DMS79 treated with DMSO at 0.1 percent for 48 hours (cell line): ENCODE data around the gene BTG2.
"Not testable (repeated sequence)": the region's sequence is repeated elsewhere in the genome, so short reads cannot be mapped to it uniquely, and the experiment has no call there.

Source experiments
- DNase-seq: peaks from one replicate; lab custom pipeline; 2025; lab: John Stamatoyannopoulos, UW

Gene BTG2

DNA sequence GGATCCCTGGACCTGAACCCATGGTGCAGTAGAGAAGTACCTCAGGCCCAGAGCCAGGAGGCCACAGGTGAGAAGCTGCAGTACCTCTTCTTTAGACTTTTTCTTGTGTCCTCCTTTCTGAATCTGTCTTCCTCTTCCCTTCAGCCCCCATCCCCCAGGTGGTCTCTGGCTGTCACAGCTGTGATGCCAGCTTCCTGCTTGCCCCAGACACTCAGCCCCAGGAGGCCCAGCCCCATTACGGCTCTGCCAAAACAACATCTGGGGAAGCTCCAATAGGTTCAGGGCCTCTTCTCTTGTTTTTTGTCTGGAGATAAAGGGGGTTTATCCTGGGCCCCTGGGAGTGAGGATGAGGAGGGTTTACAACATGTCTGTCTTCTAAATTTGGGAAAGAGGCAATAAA, 9.5 kb upstream of the BTG2 start:
- DNase-seq, result no peak

DNA sequence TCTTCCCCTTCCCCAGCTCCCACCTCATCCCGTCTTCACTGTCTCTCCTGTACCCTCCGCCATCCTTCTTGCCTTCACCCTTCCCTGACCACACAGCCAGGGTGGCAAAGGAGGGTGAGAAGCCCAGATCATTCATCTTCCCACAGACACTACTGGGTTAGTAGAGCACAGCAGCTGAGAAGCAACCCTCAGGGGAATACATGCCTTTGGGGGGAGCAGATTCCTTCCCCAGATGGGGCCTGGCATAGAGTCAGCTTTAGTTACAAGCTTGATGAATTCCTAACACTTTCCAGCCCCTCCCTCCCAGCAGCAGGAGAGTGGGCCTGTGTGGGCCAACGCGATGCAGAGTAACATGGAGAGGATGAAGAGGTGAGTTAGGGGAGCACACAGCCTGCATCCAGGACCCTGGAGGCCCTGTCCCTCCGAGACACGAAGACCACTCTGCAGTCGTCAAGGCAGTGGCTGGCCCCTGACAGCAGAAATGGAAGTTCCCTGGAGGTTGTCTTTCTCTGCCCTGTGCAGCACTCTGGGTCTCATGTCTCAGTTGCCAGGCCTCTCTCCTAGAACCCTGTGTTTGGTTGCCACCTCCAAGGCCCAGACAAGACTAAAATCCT, 8.8 kb upstream of the BTG2 start:
- no peak for DNase-seq

DNA sequence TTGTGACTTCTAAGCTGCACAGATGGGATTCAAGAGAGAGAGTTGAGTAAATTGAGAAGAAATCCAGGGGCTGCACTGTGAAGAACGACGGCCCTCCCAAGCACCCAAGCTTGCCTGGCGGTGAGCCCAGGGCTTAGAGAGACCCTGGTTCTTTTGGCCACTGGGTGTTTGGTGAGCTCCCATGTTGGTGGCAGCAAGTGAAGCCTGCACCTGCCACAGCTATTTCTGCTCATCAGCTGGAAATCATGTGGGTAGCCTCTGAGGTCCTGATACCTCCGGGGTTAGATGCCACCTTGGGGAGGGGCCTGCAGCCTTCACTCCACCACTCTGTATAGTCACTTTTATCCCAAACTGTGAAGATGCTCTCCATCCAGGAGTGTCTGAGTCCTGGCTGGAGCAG, 6.2 kb upstream of the BTG2 start:
- DNase-seq, result no peak

DNA sequence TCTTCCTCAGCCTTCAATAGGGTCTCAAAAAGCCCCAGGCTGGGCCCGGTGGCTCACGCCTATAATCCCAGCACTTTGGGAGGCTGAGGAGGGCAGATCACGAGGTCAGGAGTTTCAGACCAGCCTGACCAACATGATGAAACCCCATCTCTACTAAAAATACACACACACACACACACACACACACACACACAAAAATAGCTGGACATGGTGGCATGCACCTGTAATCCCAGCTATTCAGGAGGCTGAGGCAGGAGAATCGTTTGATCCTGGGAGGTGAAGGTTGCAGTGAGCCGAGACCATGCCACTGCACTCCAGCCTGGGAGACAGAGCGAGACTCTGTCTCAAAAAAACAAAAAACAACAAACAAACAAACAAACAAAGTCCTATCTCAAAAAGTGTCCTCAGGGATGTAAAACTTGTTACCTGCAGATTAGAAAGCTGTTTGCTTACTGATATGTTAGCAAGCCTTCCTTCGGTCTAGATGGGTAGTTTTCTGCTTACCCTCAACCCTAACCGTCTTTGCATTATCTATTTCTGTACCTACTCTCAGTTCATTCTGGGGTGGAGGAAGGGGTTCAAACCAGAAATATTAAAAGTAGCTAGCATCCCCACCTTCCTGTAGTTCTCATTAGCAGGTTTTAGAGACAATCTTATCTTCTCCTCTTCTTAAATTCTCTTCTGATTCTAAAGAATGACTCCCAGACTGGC, 5.4 kb upstream of the BTG2 start:
- DNase-seq, result not testable (repeated sequence)

DNA sequence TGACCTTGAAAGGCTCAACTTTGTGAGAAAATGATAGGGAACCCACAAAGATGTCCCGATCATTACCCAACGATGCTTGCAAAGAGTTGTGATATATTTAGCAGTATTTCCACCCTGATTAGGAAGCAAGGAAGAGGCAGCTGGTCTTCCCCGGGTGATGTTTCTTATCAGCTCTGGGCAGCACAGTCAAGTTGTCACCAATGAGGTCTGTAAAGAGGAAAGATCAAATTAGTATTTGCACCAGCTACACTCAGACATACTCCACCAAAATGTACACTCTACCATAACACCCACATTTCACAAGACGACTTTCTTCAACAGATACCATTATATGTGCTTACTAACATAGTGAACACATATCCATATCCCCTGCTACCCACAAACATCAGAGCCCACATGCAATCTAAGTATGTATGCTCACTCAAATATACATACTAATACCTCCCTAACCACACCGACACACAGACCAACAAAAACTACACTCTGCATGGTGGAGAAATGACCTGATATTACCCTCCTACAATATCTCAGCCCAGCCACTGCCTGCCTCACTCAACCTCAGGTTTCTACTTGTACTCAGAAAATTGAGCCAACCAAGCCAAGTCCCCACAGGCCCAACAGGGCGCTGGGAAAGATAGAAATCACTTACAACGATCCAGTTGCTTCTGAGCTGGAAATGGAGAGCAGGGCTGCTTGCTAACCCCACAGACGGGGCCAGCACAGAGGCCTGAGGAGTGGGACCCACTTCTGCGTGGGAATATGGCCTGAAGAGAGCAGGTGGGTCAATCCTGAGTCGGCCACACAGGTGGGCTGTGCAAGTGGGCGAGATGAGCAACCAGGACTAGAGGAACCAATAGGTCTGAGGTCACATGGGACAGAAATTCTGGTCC, 4.6 kb upstream of the BTG2 start:
- no peak for DNase-seq

DNA sequence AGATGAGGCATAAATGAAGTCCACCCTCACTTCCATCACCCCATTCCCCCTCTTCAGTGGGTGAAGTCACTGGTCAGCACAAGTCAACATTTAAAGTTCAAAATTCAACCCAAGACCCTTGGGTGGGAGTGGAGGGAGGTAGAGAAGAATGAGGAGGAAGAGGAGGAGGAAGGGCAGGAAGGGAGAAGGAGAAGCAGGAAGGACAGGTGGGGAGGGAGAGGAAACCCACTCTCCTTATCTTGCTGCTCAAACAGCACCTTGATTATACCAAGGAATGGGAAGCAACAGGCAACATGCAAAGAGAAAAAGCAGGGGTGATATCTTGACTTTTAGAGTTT, 4.0 kb upstream of the BTG2 start:
- no peak for DNase-seq

DNA sequence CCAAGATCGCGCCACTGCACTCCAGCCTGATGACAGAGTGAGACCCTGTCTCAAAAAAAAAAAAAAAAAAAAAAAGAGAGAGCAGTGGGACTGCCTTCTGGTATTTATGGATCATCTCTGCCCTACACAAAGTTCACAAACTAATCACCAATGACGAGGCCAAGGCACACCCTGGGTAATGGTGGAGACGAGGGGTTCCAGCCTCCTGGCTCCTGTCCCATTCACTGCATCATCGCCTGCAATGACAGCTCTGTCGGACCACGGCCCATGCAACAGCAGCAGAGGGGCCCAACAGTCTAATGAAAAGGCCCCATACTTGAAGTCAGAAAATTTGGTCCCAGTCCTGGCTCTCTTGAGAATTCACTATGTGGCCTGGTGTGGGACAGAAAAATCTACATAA, 2.9 kb upstream of the BTG2 start:
- DNase-seq, result no peak

DNA sequence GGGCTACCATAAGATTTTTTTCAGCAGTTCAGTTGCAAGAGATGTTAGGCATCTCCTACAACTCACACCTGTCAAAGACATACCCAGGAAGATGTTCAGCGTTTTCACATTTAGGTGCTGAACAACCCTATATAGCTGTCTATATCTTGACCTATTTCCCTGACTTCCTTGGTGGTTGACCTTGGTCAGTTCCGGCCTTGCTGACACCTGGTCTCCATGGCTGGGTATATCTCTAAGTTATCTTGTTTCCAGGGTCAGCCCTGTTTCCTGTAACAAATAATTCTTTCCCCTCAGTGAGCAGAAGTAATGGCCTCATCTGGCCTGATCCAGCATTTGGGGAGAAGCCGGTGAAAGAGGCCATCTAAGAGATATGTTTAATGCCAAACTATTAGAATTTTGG, 2.4 kb upstream of the BTG2 start:
- DNase-seq, result no peak

DNA sequence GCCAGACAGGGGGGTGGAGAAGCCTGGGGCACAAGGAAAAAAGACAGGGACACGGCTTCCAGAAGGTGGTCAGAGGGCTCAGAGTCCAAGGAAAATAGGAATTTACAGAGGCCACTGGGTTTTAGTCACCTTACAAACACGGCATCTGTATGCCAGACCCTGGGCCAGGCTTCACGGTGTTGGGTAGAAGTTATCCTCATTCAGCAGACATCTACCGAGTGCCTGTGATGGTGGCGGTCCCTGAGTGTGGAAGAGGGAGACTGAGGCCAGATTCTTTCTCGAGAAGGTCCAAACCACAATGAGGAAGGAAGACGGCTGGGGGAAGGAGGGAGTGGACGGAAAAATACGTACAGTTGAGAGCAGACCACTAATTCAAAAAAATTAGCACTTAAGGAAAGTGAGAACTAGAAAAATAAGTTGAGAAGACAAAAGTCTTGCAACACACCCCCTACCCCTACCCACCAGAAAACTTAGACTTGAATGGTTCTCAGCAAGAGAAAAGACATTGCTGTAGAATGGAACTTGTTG, 864 bp upstream of the BTG2 start:
- no peak for DNase-seq

DNA sequence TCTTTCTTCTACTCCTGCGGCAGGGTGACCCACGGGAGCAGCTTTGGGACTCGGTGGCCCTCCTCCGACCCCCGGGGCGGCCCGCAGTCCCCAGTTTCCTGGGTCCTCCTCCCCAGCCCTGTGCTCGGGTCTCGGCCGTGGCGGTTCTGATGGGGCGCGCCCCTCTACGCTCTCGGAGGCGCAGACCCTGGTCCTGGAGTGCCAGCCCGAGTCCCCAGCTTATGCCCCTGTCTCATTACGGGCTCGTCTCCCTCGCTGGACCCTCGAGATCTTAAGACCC, 430 bp downstream of the BTG2 start:
- DNase-seq, result no peak

DNA sequence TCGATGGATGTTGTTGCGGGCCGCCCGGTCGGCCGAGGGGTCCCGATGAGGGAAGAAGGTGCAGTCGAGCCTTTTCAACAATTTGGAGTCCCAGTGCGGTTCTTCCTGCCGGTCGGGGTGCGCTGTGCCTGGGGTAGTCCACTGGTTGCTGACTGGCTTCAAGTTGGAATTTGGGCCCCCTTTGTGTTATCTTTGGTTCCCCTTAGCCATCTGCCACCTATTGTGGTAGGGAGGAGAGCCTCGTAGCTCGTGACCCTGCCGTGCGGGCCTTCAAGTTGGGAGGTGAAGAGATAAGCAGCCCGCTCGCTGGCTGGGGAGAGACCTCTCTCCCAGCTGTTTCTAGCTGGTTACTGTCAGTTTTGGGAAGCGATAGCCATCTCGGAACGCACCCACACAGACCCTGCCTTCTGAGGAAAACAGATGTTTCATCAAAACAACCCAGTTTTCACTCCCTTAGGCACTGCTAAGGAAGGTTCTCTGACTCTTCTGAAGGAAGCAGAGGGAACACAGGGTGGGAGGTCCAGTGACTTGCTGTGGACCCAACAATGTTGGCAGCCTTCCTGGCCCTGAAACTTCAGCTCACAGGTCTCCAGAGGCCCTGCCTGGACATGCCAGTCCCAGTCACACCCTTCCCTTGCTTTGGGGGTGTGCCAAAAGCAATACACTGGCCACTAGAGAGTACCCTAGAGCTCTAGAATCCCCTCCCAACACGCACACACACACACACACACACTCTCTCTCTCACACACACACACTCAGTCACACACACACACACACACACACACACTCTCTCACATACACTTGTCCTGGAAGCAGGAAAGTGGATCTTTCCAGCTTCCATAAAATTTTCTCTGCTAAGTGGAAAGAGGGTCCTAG, 1.0 kb downstream of the BTG2 start:
- peak; percentile 88 for DNase-seq

DNA sequence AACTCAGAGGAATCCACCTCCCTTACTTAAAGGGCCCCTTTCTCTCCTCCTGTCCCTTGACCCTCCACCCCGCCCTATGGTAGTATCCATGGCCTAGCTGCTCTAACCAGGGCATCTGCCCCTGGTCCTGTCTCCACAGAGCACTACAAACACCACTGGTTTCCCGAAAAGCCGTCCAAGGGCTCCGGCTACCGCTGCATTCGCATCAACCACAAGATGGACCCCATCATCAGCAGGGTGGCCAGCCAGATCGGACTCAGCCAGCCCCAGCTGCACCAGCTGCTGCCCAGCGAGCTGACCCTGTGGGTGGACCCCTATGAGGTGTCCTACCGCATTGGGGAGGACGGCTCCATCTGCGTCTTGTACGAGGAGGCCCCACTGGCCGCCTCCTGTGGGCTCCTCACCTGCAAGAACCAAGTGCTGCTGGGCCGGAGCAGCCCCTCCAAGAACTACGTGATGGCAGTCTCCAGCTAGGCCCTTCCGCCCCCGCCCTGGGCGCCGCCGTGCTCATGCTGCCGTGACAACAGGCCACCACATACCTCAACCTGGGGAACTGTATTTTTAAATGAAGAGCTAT, 1.7 kb downstream of the BTG2 start:
- no peak for DNase-seq

DNA sequence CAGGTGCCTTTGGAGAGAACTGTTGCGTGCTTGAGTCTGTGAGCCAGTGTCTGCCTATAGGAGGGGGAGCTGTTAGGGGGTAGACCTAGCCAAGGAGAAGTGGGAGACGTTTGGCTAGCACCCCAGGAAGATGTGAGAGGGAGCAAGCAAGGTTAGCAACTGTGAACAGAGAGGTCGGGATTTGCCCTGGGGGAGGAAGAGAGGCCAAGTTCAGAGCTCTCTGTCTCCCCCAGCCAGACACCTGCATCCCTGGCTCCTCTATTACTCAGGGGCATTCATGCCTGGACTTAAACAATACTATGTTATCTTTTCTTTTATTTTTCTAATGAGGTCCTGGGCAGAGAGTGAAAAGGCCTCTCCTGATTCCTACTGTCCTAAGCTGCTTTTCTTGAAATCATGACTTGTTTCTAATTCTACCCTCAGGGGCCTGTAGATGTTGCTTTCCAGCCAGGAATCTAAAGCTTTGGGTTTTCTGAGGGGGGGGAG, 2.4 kb downstream of the BTG2 start:
- DNase-seq, result no peak

DNA sequence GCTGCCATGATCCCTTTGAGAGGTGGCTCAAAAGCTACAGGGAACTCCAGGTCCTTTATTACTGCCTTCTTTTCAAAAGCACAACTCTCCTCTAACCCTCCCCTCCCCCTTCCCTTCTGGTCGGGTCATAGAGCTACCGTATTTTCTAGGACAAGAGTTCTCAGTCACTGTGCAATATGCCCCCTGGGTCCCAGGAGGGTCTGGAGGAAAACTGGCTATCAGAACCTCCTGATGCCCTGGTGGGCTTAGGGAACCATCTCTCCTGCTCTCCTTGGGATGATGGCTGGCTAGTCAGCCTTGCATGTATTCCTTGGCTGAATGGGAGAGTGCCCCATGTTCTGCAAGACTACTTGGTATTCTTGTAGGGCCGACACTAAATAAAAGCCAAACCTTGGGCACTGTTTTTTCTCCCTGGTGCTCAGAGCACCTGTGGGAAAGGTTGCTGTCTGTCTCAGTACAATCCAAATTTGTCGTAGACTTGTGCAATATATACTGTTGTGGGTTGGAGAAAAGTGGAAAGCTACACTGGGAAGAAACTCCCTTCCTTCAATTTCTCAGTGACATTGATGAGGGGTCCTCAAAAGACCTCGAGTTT, 3.1 kb downstream of the BTG2 start:
- no peak for DNase-seq

DNA sequence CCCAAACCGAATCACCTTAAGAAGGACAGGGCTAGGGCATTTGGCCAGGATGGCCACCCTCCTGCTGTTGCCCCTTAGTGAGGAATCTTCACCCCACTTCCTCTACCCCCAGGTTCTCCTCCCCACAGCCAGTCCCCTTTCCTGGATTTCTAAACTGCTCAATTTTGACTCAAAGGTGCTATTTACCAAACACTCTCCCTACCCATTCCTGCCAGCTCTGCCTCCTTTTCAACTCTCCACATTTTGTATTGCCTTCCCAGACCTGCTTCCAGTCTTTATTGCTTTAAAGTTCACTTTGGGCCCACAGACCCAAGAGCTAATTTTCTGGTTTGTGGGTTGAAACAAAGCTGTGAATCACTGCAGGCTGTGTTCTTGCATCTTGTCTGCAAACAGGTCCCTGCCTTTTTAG, 3.6 kb downstream of the BTG2 start:
- DNase-seq, result no peak

DNA sequence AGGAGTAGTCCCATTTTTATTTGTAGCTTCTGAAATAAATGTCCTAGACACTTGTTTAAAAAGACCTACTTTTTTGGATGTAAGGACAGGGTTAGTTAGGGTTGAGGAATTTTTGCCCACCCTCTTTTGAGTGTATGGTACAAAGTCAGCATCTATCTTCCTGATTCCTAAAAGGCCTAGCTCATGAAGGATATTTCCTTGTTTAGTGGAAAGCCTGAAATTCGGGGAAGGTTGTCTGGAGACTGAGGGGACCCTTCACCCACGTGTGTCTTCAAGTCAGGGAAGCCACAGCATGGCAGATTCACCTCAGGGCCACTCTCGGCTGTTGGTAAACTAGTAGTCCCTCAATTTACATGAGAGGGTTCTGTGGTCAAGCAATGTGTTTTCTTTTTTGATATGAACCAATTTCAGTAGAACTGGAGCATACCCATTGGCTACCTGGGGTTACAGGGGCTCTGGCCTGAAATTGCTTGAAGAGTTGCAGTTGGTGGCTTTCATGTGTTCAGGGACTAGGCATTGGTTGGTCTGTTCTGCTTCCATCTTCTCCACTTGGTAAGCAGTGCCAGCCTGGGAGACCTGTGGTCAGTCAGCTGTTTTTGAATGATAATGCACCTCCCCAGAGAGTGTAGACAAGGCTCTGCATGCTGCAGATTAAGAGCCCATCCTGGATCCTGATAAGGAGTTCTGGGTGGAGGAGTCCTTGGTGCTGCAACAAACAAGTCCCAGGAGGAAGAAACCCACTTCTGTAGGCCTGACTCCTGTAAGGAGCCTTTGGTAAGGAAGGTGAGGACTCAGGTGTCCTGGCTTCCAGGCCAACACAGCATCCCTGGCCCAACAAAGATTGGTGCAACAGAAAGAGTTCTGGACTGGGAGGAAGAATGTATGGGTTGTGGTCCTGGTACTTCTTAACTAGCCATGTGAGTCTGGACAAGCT, 6.3 kb downstream of the BTG2 start:
- no peak for DNase-seq

DNA sequence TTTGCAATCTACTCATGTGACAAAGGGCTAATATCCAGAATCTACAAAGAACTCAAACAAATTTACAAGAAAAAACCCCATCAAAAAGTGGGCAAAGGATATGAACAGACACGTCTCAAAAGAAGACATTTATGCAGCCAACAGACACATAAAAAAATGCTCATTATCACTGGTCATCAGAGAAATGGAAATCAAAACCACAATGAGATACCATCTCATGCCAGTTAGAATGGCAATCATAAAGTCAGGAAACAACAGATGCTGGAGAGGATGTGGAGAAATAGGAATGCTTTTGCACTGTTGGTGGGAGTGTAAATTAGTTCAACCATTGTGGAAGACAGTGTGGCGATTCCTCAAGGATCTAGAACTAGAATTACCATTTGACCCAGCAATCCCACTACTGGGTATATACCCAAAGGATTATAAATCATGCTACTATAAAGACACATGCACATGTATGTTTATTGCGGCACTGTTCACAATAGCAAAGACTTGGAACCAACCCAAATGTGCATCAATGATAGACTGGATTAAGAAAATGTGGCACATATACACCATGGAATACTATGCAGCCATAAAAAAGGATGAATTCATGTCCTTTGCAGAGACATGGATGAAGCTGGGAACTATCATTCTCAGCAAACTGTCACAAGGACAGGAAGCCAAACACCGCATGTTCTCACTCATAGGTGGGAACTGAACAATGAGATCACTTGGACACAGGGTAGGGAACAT, 8.9 kb downstream of the BTG2 start:
- DNase-seq, result not testable (repeated sequence)

DNA sequence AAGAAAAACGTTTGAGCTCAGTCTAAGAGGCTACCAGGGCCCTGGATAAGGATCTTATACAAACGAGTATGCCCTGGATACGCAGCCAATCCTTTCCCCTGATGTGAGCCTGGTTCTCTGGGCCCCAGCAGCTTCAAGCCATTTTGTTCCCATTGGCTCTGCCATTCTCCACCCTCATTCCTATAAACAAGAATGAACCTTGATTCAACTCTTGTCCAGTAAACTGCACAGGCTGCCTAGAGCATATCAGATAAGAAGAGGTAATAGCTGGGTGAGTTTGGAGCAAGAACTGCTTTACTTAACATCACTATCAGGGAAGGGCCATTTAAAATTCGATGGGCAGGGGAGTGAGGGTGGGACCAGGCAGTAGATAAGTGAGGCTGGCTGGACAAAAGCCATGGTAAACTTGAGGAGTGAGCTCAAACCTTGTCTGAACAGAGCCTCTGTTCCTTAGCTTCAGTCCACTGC, 11.3 kb downstream of the BTG2 start:
- DNase-seq, result no peak
